ENCODE measurements around the gene GRID2.

GRCh38 chr4:92636038-92636806 is 332.5 kb downstream of the GRID2 start:
- TF ChIP-seq CTCF (conservative IDR thresholded peaks at IDR 0.05; ENCODE audit: low read depth, low read length) (no peak), EZH2phosphoT487 (IDR thresholded peaks at IDR 0.05; ENCODE audit: borderline replicate concordance, low read length) (no peak), EZH2 (IDR thresholded peaks at IDR 0.05; ENCODE audit: low read length, unreplicated experiment) (no peak)
